HCT116 (cell line): ENCODE data around the gene ST3GAL2. TPM values are rescaled to one million over a fixed set of nuclear protein-coding genes. Genes with fewer than 3 reads are reported as not detected.
"Not testable (repeated sequence)": the region's sequence is repeated elsewhere in the genome, so short reads cannot be mapped to it uniquely, and the experiment has no call there.

ENCODE experiments used
- ATAC-seq: fragments of 200-7000 bp; cut with Tn5 transposase; 2 replicates; pipeline ENCODE4 v1.9.1; 2020; ENCODE audit warnings: mild to moderate bottlenecking, moderate library complexity
- BruUV-seq: library from RNA; stranded (reverse); fragments of 400-500 nt; replicated peaks from 2 replicates; lab custom pipeline; 2021; lab: Mats Ljungman, UMichigan
- CTCF ChIA-PET: fragments of 300-600 bp; sonication (Branson Sonifier 250); formaldehyde crosslinking; loops from one replicate; lab custom pipeline; 2021; ENCODE audit warnings: antibody characterized with exemption; lab: Charles Lee
- POLR2A ChIA-PET: fragments of 300-600, 350-600 bp; sonication (Branson Sonifier 250); formaldehyde crosslinking; loops from one replicate; lab custom pipeline; 2021; ENCODE audit warnings: antibody characterized with exemption; lab: Charles Lee
- RAD21 ChIA-PET, 2 experiments: fragments of 300-600 bp; sonication (Branson Sonifier 250); formaldehyde crosslinking; loops; one replicate each; lab custom pipeline; 2023; ENCODE audit warnings: low total read pairs in 2 of 2; ENCODE audit not compliant: uncharacterized antibody in 2 of 2, unreplicated experiment in 2 of 2, low non-redundant PET in 1 of 2; lab: Charles Lee
- DNase-seq: peaks from one replicate; pipeline ENCODE4 v3.0.0-alpha.2; 2010; ENCODE audit warnings: low read depth, low spot score
- H2AFZ ChIP-seq: fragments of 200-600 bp; shearing (Covaris generic), sonication (generic); 2 replicates; pipeline ENCODE4 v1.6.1; 2017; ENCODE audit warnings: low read depth, mixed run types, mixed read lengths, antibody characterized with exemption, low read length; ENCODE audit not compliant: poor library complexity, severe bottlenecking
- H3K27ac ChIP-seq: 2 replicates; pipeline ENCODE4 v1.5.1; 2012; ENCODE audit warnings: low read depth, low read length
- H3K27me3 ChIP-seq: fragments of 200-600 bp; sonication (generic); 2 replicates; pipeline ENCODE4 v1.6.1; 2016; ENCODE audit warnings: mixed run types, low read length, mixed read lengths; ENCODE audit not compliant: insufficient read depth
- H3K36me3 ChIP-seq, 2 experiments: fragments of 200-500 bp in 1 of 2; fragments of 200-600 bp in 1 of 2; sonication (Bioruptor generic) in 1 of 2; sonication (generic) in 1 of 2; 2 replicates each; pipeline versions ENCODE4 v1.5.1 to v1.6.1; 2014 to 2016; ENCODE audit warnings: low read length in 2 of 2, inconsistent platforms in 1 of 2, mixed read lengths in 1 of 2, mixed run types in 1 of 2; ENCODE audit not compliant: insufficient read depth in 2 of 2, control insufficient read depth in 1 of 2
- H3K4me1 ChIP-seq, 2 experiments: fragments of 200-600 bp in 1 of 2; sonication (generic) in 1 of 2; 2 replicates each; pipeline versions ENCODE4 v1.5.1 to v1.6.1; 2012 to 2017; ENCODE audit warnings: low read length in 2 of 2, inconsistent platforms in 1 of 2, mild to moderate bottlenecking in 1 of 2, mixed read lengths in 1 of 2, mixed run types in 1 of 2, moderate library complexity in 1 of 2; ENCODE audit not compliant: insufficient read depth in 2 of 2, control insufficient read depth in 1 of 2
- H3K4me2 ChIP-seq: fragments of 200-600 bp; sonication (generic); 2 replicates; pipeline ENCODE4 v1.6.1; 2017; ENCODE audit warnings: mixed run types, low read length, mixed read lengths
- H3K4me3 ChIP-seq, 2 experiments: fragments of 200-600 bp in 1 of 2; sonication (generic) in 1 of 2; replicated peaks in 1 of 2; 2 replicates each; pipeline ENCODE4 v1.5.1; 2011 to 2016; ENCODE audit warnings: low read length in 2 of 2, control low read depth in 1 of 2, low read depth in 1 of 2, mild to moderate bottlenecking in 1 of 2, mixed read lengths in 1 of 2, mixed run types in 1 of 2
- H3K79me2 ChIP-seq: fragments of 200-600 bp; sonication (generic); 2 replicates; pipeline ENCODE4 v1.6.1; 2017; ENCODE audit warnings: mild to moderate bottlenecking, mixed run types, low read length, moderate library complexity, mixed read lengths; ENCODE audit not compliant: insufficient read depth
- H3K9ac ChIP-seq: fragments of 200-600 bp; sonication (generic); 2 replicates; pipeline ENCODE4 v1.6.1; 2016; ENCODE audit warnings: low read length, mixed read lengths
- H3K9me2 ChIP-seq: fragments of 200-600 bp; sonication (generic), shearing (Covaris generic); 2 replicates; pipeline ENCODE4 v1.6.1; 2017; ENCODE audit warnings: mixed run types, mild to moderate bottlenecking, moderate library complexity; ENCODE audit not compliant: insufficient read depth
- H3K9me3 ChIP-seq, 2 experiments: fragments of 200-500 bp in 1 of 2; fragments of 200-600 bp in 1 of 2; sonication (Bioruptor generic) in 1 of 2; sonication (generic) in 1 of 2; 2 replicates each; pipeline ENCODE4 v1.6.1; 2014 to 2017; ENCODE audit warnings: low read length in 2 of 2, mixed read lengths in 2 of 2, inconsistent platforms in 1 of 2, low read depth in 1 of 2, mild to moderate bottlenecking in 1 of 2, mixed run types in 1 of 2, moderate library complexity in 1 of 2; ENCODE audit not compliant: control insufficient read depth in 1 of 2, insufficient read depth in 1 of 2
- H4K20me1 ChIP-seq: fragments of 200-600 bp; sonication (generic), shearing (Covaris generic); 2 replicates; pipeline ENCODE4 v1.6.1; 2017; ENCODE audit warnings: mixed run types, mild to moderate bottlenecking, moderate library complexity; ENCODE audit not compliant: insufficient read depth
- EGR1 ChIP-seq: IDR thresholded peaks from 2 replicates; pipeline ENCODE4 v1.6.1; 2012; ENCODE audit warnings: low read depth
- ELF1 ChIP-seq: IDR thresholded peaks from 2 replicates; pipeline ENCODE4 v1.6.1; 2012; ENCODE audit warnings: low read depth, borderline replicate concordance
- EZH2 ChIP-seq: fragments of 200-600 bp; sonication (generic); IDR thresholded peaks from 2 replicates; pipeline ENCODE4 v1.6.1; 2017; ENCODE audit warnings: antibody characterized with exemption, mixed run types
- JUND ChIP-seq: IDR thresholded peaks from 2 replicates; pipeline ENCODE4 v1.6.1; 2012
- POLR2A ChIP-seq: IDR thresholded peaks from 2 replicates; pipeline ENCODE4 v1.7.0; 2011; ENCODE audit warnings: borderline replicate concordance; ENCODE audit not compliant: insufficient read depth, insufficient read length; ENCODE audit errors: extremely low read depth
- POLR2AphosphoS5 ChIP-seq: IDR thresholded peaks from 2 replicates; pipeline ENCODE4 v1.6.1; 2011; ENCODE audit warnings: mild to moderate bottlenecking, low read depth, low read length, moderate library complexity
- RAD21 ChIP-seq: IDR thresholded peaks from 2 replicates; pipeline ENCODE4 v1.6.1; 2012; ENCODE audit warnings: low read depth, mild to moderate bottlenecking
- SP1 ChIP-seq: IDR thresholded peaks from 2 replicates; pipeline ENCODE4 v1.6.1; 2012; ENCODE audit warnings: low read depth
- ZFX ChIP-seq: fragments of 450-650 bp; IDR thresholded peaks from 2 replicates; pipeline ENCODE4 v1.6.1; 2017
- intact Hi-C: fragments of 100-400 bp; cut with micrococcal nuclease; formaldehyde crosslinking; loops from 2 replicates; pipeline ENCODE4 v1.10.0; 2022
- total RNA-seq: library from RNA; stranded (reverse); gene quantifications from one replicate; pipeline ENCODE4 v1.2.1, GENCODE V29; 2021; ENCODE audit not compliant: unreplicated experiment
- TF ChIP-seq, protein P1 (sequence below): IDR thresholded peaks from 2 replicates; pipeline ENCODE4 v1.6.1; 2012
- TF ChIP-seq, protein P2 (sequence below): IDR thresholded peaks from 2 replicates; pipeline ENCODE4 v1.6.1; 2012
- TF ChIP-seq, protein P3 (sequence below): IDR thresholded peaks from 2 replicates; pipeline ENCODE4 v1.6.1; 2011; ENCODE audit warnings: mild to moderate bottlenecking, low read length, moderate library complexity; ENCODE audit not compliant: insufficient replicate concordance; ENCODE audit errors: extremely low read depth

The ST3GAL2 gene
- total RNA-seq, 1 experiment from 2014 or later, result 9.5 TPM

DNA sequence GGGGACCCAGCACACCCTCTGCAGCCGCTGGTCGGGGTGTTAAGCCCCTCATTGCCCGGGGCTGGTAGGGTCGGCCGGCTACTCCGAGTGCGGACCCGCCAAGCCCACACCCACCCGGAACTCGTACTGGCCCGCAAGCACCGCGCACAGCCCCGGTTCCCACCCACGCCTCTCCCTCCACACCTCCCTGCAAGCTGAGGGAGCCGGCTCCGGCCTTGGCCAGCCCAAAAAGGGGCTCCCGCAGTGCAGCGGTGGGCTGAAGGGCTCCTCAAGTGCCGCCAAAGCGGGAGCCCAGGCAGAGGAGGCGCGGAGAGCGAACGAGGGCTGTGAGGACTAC, 12.1 kb upstream of the ST3GAL2 start:
- H2AFZ ChIP-seq, intact Hi-C loops, H3K9me3 ChIP-seq, ATAC-seq, BruUV-seq, H3K9ac ChIP-seq, DNase-seq, H3K27ac ChIP-seq, H3K79me2 ChIP-seq, CTCF ChIA-PET, H3K9me2 ChIP-seq, H3K36me3 ChIP-seq, H3K27me3 ChIP-seq, H3K4me2 ChIP-seq, POLR2A ChIA-PET, RAD21 ChIA-PET, H4K20me1 ChIP-seq, H3K4me3 ChIP-seq: not testable (repeated sequence)
- peaks cover 3 to 16% of the 10 kb centered on the region in 2 experiments; a peak in 2 of 4 replicates for H3K4me1 ChIP-seq

DNA sequence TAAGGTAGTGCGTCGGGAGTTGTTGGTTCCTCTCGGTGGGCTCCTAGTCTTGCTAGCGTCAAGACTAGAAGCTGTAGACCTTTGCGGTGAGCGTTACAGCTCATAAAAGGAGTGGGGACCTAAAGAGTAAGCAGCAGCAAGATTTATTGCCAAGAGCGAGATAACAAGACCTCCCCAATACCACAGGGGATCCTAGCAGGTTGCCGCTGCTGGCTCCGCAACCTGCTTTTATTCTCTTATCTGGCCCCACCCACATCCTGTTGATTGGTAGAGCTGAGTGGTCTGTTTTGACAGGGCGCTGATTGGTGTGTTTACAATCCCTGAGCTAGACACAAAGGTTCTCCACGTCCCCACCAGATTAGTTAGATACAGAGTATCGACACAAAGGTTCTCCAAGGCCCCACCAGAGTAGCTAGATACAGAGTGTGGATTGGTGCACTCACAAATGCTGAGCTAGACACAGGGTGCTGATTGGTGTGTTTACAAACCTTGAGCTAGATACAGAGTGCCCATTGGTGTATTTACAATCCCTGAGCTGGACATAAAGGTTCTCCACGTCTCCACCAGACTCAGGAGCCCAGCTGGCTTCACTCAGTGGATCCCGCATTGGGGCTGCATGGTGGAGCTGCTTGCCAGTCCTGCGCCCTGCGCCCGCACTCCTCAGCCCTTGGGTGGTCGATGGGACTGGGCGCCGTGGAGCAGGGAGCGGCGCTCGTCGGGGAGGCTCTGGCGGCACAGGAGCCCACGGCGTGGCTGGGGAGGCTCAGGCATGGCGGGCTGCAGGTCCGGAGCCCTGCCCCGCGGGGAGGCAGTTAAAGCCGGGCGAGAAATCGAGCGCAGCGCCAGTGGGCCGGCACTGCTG, 11.5 kb upstream of the ST3GAL2 start:
- H3K4me1 ChIP-seq, result peaks cover 3 to 11% of the 10 kb centered on the region in 2 experiments; a peak in 1 of 4 replicates
- intact Hi-C loops, CTCF ChIA-PET, H2AFZ ChIP-seq, H3K27me3 ChIP-seq, H3K9me3 ChIP-seq, H3K36me3 ChIP-seq, POLR2A ChIA-PET, H3K27ac ChIP-seq, BruUV-seq, DNase-seq, H3K9ac ChIP-seq, RAD21 ChIA-PET, H3K4me3 ChIP-seq, H4K20me1 ChIP-seq, H3K79me2 ChIP-seq, H3K4me2 ChIP-seq, ATAC-seq, H3K9me2 ChIP-seq: not testable (repeated sequence)

DNA sequence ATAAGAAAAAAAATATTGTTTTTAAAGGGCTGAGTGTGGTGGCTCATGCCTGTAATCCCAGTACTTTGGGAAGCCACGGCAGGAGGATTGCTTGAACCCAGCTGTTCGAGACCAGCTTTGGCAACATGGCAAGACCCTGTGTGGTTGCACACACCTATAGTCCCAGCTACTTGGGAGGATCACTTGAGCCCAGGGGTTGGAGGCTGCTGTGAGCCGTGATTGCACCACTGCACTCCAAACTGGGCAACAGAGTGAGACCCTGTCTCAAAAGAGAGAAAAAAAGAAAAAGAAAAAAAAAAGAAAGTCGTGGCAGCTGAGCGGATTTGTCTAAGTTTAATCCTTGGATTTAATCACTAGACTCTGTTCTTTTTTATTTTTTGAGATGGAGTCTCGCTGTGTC, 9.2 kb upstream of the ST3GAL2 start:
- Histone ChIP-seq H4K20me1 (no peaks in the 10 kb centered on the region), H3K27ac (no peak overlapping the region), H3K79me2 (no peaks in the 10 kb centered on the region), H3K36me3 (no peaks in the 10 kb centered on the region), H3K9me2 (no peaks in the 10 kb centered on the region), H3K4me1 (no peaks in the 10 kb centered on the region), H3K27me3 (no peaks in the 10 kb centered on the region), H3K4me2 (no peak overlapping the region), H3K9me3 (no peaks in the 10 kb centered on the region), H3K4me3 (no peak overlapping the region), H3K9ac (no peak overlapping the region), H2AFZ (no peak overlapping the region)
- no peak for ATAC-seq
- ChIA-PET POLR2A (no interaction called here), CTCF (no interaction called here), RAD21 (no interaction called here)
- intact Hi-C loops, result no loop called here
- no peak for DNase-seq
- BruUV-seq, result no TSS peak
- TF ChIP-seq, protein P1, sequence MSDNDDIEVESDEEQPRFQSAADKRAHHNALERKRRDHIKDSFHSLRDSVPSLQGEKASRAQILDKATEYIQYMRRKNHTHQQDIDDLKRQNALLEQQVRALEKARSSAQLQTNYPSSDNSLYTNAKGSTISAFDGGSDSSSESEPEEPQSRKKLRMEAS, result no peak
- no peak for TF ChIP-seq JUND
- TF ChIP-seq RAD21, result no peak
- TF ChIP-seq EGR1, result no peak
- no peak for TF ChIP-seq ZFX
- TF ChIP-seq, protein P2, sequence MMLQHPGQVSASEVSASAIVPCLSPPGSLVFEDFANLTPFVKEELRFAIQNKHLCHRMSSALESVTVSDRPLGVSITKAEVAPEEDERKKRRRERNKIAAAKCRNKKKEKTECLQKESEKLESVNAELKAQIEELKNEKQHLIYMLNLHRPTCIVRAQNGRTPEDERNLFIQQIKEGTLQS, result no peak
- TF ChIP-seq, protein P3, sequence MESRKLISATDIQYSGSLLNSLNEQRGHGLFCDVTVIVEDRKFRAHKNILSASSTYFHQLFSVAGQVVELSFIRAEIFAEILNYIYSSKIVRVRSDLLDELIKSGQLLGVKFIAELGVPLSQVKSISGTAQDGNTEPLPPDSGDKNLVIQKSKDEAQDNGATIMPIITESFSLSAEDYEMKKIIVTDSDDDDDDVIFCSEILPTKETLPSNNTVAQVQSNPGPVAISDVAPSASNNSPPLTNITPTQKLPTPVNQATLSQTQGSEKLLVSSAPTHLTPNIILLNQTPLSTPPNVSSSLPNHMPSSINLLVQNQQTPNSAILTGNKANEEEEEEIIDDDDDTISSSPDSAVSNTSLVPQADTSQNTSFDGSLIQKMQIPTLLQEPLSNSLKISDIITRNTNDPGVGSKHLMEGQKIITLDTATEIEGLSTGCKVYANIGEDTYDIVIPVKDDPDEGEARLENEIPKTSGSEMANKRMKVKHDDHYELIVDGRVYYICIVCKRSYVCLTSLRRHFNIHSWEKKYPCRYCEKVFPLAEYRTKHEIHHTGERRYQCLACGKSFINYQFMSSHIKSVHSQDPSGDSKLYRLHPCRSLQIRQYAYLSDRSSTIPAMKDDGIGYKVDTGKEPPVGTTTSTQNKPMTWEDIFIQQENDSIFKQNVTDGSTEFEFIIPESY, result no peak
- TF ChIP-seq SP1, result no peak
- no peak for TF ChIP-seq POLR2AphosphoS5
- TF ChIP-seq POLR2A, result no peak
- no peak for TF ChIP-seq EZH2
- TF ChIP-seq ELF1, result no peak
